Measurements from ENCODE around the gene HEATR5B.
"Not testable (repeated sequence)": the region's sequence is repeated elsewhere in the genome, so short reads cannot be mapped to it uniquely, and the experiment has no call there.

HEATR5B gene

DNA sequence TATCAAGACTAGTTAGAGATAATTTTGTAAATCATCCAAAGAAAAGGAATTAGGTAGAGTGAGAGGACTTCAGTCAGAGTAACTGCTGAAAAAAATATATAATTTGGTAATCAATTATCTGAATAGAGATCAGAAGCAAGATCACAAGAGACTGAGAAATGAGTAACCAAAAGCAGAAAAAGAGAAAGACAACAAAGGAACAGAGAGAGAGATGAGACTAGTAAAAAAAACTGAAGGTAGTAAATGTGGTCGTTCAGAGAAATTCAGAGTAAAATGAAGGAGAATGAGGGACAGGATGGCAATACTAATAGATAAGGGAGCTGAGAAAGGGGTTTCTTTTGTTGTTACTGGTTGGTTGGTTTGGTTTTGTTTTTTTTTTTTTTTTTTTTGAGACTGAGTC, 134.3 kb downstream of the HEATR5B start:
- H3K4me3 ChIP-seq (ENCODE audit: low read depth, low read length) = no peak overlapping the region

GRCh38 chr2:36945240-36945639, 138.9 kb downstream of the HEATR5B start:
- not testable (repeated sequence) for H3K4me3 ChIP-seq (ENCODE audit: low read depth, low read length)

DNA sequence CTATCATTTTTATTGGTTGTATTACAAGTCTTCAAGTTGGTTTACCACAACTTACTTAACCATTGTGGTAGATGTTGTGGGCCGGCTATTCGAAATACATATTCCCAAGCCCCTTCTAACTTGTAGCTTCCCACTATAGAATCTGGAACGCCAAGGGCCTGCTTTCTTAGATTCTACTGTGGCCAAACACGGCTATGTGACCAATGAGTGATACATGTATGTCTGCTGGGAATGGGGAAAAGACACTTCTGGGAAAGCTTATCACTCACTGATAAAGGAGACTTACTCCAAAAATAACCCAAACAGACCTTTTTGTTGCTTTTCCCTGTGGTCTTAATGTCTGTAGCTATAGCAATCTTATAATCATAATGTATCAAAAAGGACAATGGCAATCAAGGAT, 142.3 kb downstream of the HEATR5B start:
- no peak overlapping the region for H3K4me3 ChIP-seq (ENCODE audit: low read depth, low read length)

DNA sequence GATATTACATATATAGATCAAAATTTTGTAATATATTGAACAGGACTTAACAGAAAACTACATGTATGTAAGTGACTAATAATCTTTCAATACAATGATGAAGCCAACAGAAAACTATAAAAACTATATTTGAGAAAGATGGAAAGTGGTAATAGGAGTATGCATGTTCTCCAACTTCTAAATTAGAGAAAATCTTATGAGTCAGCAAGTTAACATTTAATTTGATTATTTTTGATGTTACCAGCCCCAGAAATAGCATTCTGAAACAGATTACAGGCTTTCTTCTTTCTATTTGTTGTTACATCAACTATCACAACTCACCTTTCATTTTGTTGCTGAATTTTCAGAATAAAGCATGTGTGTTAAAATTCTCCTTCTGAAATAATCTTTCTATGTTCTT, 147.6 kb downstream of the HEATR5B start:
- not testable (repeated sequence) for H3K4me3 ChIP-seq (ENCODE audit: low read depth, low read length)

GRCh38 chr2:36931688-36932087, 152.5 kb downstream of the HEATR5B start:
- H3K4me3 ChIP-seq (ENCODE audit: low read depth, low read length) = not testable (repeated sequence)

Data from iPS-11a (cell line).